ENCODE results near the gene RSBN1L. TPM values are rescaled to one million over a fixed set of nuclear protein-coding genes. Genes with fewer than 3 reads are reported as not detected.
"Not testable (repeated sequence)": the region's sequence is repeated elsewhere in the genome, so short reads cannot be mapped to it uniquely, and the experiment has no call there.

RSBN1L gene
- total RNA-seq, 5 donors from 2014 or later (not counting 1 experiment from before 2014, with no cell fraction given), result 27.1 to 35.9 (median 32.4) TPM

DNA sequence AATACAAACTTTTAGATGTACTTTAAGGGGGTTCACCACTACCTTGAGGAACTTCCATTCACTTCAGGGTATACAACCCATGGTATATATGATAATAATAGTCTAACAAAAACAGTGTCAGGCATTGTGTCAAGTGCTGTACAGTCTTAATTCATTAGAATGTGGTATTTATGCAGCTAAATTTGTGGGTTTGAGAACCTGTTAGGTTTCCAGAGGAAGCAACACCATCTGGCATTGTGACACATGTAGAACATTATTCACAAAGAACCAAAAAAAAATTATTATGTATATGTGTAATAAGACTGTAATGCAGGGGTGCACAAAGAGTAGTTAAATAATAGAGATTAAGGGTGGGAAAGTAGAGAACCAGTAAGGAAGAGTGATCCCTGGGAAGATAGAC, 75.6 kb downstream of the RSBN1L start:
- H3K9me3 ChIP-seq, result no peaks in the 10 kb centered on the region
- CTCF ChIA-PET, result interaction anchor here in 1 of 2 donors (1.5 kb wide), 1 partner anchor 9 kb away, joined by 3 read pairs; no protein-coding TSS in a partner anchor
- no peak overlapping the region for H3K27ac ChIP-seq (ENCODE audit: low read length)
- no peaks in the 10 kb centered on the region for H3K27me3 ChIP-seq (replicated peaks in 1 of 2; ENCODE audit: control insufficient read depth in 2 of 2, extremely low read depth in 1 of 2, insufficient read depth in 2 of 2, low read length in 1 of 2)
- H3K4me1 Mint-ChIP-seq, result peaks cover 3 to 7% (median 6%) of the 10 kb centered on the region in 3 donors
- no peaks in the 10 kb centered on the region for H3K4me1 ChIP-seq (ENCODE audit: control insufficient read depth in 1 of 2, extremely low read depth in 1 of 2, insufficient read depth in 2 of 2, low read length in 2 of 2)
- no peak overlapping the region for H3K27ac Mint-ChIP-seq
- no peaks in the 10 kb centered on the region for H3K9me3 Mint-ChIP-seq
- POLR2A ChIA-PET, result no interaction called here
- no peak overlapping the region for H3K4me3 ChIP-seq (ENCODE audit: control insufficient read depth in 1 of 2, extremely low read depth in 1 of 2, low read length in 1 of 2)
- ATAC-seq (replicated peaks in 1 of 4) (no peak), DNase-seq (no peak)
- peaks cover 0 to 60% of the 10 kb centered on the region in 2 donors for H3K36me3 ChIP-seq (ENCODE audit: control insufficient read depth in 2 of 2, extremely low read depth in 1 of 2, insufficient read depth in 1 of 2, low read length in 1 of 2)
- H3K27me3 Mint-ChIP-seq, result no peaks in the 10 kb centered on the region
- peaks cover 38% of the 10 kb centered on the region for H3K36me3 Mint-ChIP-seq
- no peak overlapping the region for H3K4me3 Mint-ChIP-seq

DNA sequence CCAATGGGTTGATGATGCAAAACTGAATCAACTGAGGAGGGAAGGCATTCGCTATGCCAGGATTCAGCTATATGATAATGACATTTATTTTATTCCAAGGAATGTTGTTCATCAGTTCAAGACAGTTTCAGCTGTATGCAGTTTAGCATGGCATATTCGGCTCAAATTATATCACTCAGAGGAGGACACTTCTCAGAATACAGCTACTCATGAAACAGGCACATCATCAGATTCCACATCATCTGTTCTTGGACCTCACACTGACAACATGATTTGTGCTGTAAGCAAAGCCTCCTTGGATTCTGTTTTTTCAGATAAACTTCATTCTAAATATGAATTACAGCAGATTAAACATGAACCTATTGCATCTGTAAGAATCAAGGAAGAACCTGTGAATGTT, 82.3 kb downstream of the RSBN1L start:
- Mint-ChIP-seq H3K4me3 (no peak overlapping the region), H3K27me3 (no peaks in the 10 kb centered on the region), H3K36me3 (peaks cover 58% of the 10 kb centered on the region), H3K27ac (peak overlapping the region; percentile 4 to 14), H3K9me3 (no peaks in the 10 kb centered on the region), H3K4me1 (peaks cover 0 to 11% (median 6%) of the 10 kb centered on the region in 3 donors)
- peaks cover 4 to 47% of the 10 kb centered on the region in 2 donors for H3K36me3 ChIP-seq (ENCODE audit: control insufficient read depth in 2 of 2, extremely low read depth in 1 of 2, insufficient read depth in 1 of 2, low read length in 1 of 2)
- H3K27ac ChIP-seq (ENCODE audit: low read length), result no peak overlapping the region
- ATAC-seq (replicated peaks in 1 of 4) (no peak), DNase-seq (no peak)
- ChIA-PET CTCF (no interaction called here), POLR2A (no interaction called here)
- H3K4me3 ChIP-seq (ENCODE audit: control insufficient read depth in 1 of 2, extremely low read depth in 1 of 2, low read length in 1 of 2), result no peak overlapping the region
- H3K4me1 ChIP-seq (ENCODE audit: control insufficient read depth in 1 of 2, extremely low read depth in 1 of 2, insufficient read depth in 2 of 2, low read length in 2 of 2), result no peaks in the 10 kb centered on the region
- no peaks in the 10 kb centered on the region for H3K27me3 ChIP-seq (replicated peaks in 1 of 2; ENCODE audit: control insufficient read depth in 2 of 2, extremely low read depth in 1 of 2, insufficient read depth in 2 of 2, low read length in 1 of 2)
- H3K9me3 ChIP-seq, result no peaks in the 10 kb centered on the region
- 100% methylated on average over 1 of the region's 2 CpGs for WGBS (ENCODE audit: insufficient coverage)

DNA sequence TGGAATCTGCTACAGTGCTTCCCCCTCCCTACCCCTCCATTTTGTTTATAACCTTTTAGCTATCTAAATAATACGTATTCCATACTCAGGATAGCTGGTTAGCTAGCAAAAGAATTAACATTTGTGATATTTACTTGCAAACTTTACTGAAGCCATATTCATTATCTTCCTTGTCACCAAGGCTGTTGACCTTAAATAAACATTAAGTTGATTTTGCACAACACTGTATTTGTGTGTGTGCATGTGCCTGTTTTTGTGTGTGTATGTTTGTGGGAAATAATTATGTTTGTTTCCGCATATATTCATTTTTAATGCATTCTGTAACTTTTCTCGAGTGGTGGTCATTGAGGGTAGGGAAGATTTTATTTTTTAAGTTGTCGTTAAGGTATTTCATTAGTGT, 86.1 kb downstream of the RSBN1L start:
- no peaks in the 10 kb centered on the region for H3K9me3 Mint-ChIP-seq
- no peaks in the 10 kb centered on the region for H3K9me3 ChIP-seq
- H3K27me3 ChIP-seq (replicated peaks in 1 of 2; ENCODE audit: control insufficient read depth in 2 of 2, extremely low read depth in 1 of 2, insufficient read depth in 2 of 2, low read length in 1 of 2), result no peaks in the 10 kb centered on the region
- ChIA-PET POLR2A (no interaction called here), CTCF (interaction anchor here in 1 of 2 donors (1.3 kb wide), 1 partner anchor 23 kb away, joined by 3 read pairs; no protein-coding TSS in a partner anchor)
- ATAC-seq (replicated peaks in 1 of 4) (no peak), DNase-seq (no peak)
- H3K27ac Mint-ChIP-seq, result no peak overlapping the region
- H3K27ac ChIP-seq (ENCODE audit: low read length), result no peak overlapping the region
- peaks cover 0 to 8% (median 0%) of the 10 kb centered on the region in 3 donors for H3K4me1 Mint-ChIP-seq
- H3K36me3 Mint-ChIP-seq, result peaks cover 48% of the 10 kb centered on the region
- H3K4me3 Mint-ChIP-seq, result no peak overlapping the region
- H3K36me3 ChIP-seq (ENCODE audit: control insufficient read depth in 2 of 2, extremely low read depth in 1 of 2, insufficient read depth in 1 of 2, low read length in 1 of 2), result peaks cover 10 to 27% of the 10 kb centered on the region in 2 donors
- whole genome bisulfite sequencing (ENCODE audit: insufficient coverage), result no CpG with 5 or more reads among the region's 4 CpGs
- H3K4me1 ChIP-seq (ENCODE audit: control insufficient read depth in 1 of 2, extremely low read depth in 1 of 2, insufficient read depth in 2 of 2, low read length in 2 of 2), result no peaks in the 10 kb centered on the region
- H3K4me3 ChIP-seq (ENCODE audit: control insufficient read depth in 1 of 2, extremely low read depth in 1 of 2, low read length in 1 of 2), result no peak overlapping the region
- H3K27me3 Mint-ChIP-seq, result no peaks in the 10 kb centered on the region

DNA sequence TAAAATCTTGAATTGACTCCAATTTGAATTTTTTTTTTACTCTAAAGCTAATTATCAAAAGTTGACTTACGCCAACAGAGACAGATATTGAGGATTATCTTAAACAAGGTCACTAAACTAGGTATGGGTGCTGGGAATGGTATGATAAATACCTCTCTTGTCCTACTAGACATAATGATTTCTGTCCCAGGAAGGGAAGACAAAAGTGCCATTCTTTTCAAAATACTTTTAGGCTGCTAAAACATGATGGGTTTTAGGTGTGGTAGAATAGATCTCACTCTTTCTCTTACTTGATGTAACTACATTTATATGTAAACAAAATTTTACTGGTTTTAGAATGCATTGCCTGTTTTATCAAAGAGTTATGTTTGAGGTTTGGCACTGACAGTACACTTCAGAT, 86.9 kb downstream of the RSBN1L start:
- no peak overlapping the region for H3K27ac ChIP-seq (ENCODE audit: low read length)
- ChIA-PET POLR2A (no interaction called here), CTCF (interaction anchor here in 1 of 2 donors (1.3 kb wide), 1 partner anchor 24 kb away, joined by 3 read pairs; no protein-coding TSS in a partner anchor)
- no peaks in the 10 kb centered on the region for H3K4me1 ChIP-seq (ENCODE audit: control insufficient read depth in 1 of 2, extremely low read depth in 1 of 2, insufficient read depth in 2 of 2, low read length in 2 of 2)
- Mint-ChIP-seq H3K9me3 (no peaks in the 10 kb centered on the region), H3K4me3 (no peak overlapping the region), H3K4me1 (peaks cover 0 to 8% (median 0%) of the 10 kb centered on the region in 3 donors), H3K27me3 (no peaks in the 10 kb centered on the region), H3K36me3 (peaks cover 44% of the 10 kb centered on the region), H3K27ac (peak overlapping the region; percentile 23 to 39)
- H3K36me3 ChIP-seq (ENCODE audit: control insufficient read depth in 2 of 2, extremely low read depth in 1 of 2, insufficient read depth in 1 of 2, low read length in 1 of 2), result peaks cover 10 to 27% of the 10 kb centered on the region in 2 donors
- no peak for ATAC-seq (replicated peaks in 1 of 4)
- no peak for DNase-seq
- H3K27me3 ChIP-seq (replicated peaks in 1 of 2; ENCODE audit: control insufficient read depth in 2 of 2, extremely low read depth in 1 of 2, insufficient read depth in 2 of 2, low read length in 1 of 2), result no peaks in the 10 kb centered on the region
- H3K9me3 ChIP-seq, result no peaks in the 10 kb centered on the region
- WGBS (ENCODE audit: insufficient coverage), result no CpG with 5 or more reads among the region's 1 CpG
- H3K4me3 ChIP-seq (ENCODE audit: control insufficient read depth in 1 of 2, extremely low read depth in 1 of 2, low read length in 1 of 2), result no peak overlapping the region

DNA sequence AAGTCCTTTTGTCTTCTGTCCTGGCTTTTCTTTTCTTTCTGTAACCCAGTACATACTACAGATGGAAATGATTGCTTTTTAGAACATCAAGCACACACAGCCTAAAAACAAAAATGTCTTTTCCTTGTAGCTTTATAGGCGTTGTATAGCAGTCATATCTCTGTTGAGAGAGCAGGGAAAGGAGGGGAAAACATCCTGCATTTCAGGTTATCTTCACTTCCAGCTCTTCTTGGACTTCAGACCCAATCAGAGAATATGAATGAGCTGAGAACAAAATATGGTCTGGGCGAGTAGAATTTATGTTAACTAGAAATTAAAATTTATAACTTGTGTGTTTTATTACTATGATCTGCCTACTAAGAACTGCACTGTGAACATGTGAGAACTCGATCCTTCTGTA, 87.3 kb downstream of the RSBN1L start:
- no peaks in the 10 kb centered on the region for H3K4me1 ChIP-seq (ENCODE audit: control insufficient read depth in 1 of 2, extremely low read depth in 1 of 2, insufficient read depth in 2 of 2, low read length in 2 of 2)
- DNase-seq (no peak), ATAC-seq (replicated peaks in 1 of 4) (no peak)
- WGBS (ENCODE audit: insufficient coverage), result no CpG with 5 or more reads among the region's 3 CpGs
- H3K27me3 ChIP-seq (replicated peaks in 1 of 2; ENCODE audit: control insufficient read depth in 2 of 2, extremely low read depth in 1 of 2, insufficient read depth in 2 of 2, low read length in 1 of 2), result no peaks in the 10 kb centered on the region
- H3K36me3 Mint-ChIP-seq, result peaks cover 39% of the 10 kb centered on the region
- H3K4me3 Mint-ChIP-seq, result no peak overlapping the region
- no peaks in the 10 kb centered on the region for H3K9me3 ChIP-seq
- ChIA-PET CTCF (interaction anchor here in 1 of 2 donors (1.3 kb wide), 1 partner anchor 24 kb away, joined by 3 read pairs; no protein-coding TSS in a partner anchor), POLR2A (no interaction called here)
- H3K27ac ChIP-seq (ENCODE audit: low read length), result no peak overlapping the region
- peaks cover 7 to 23% of the 10 kb centered on the region in 2 donors for H3K36me3 ChIP-seq (ENCODE audit: control insufficient read depth in 2 of 2, extremely low read depth in 1 of 2, insufficient read depth in 1 of 2, low read length in 1 of 2)
- peak overlapping the region; percentile 23 to 39 for H3K27ac Mint-ChIP-seq
- peaks cover 0 to 8% (median 0%) of the 10 kb centered on the region in 3 donors for H3K4me1 Mint-ChIP-seq
- H3K27me3 Mint-ChIP-seq, result no peaks in the 10 kb centered on the region
- no peak overlapping the region for H3K4me3 ChIP-seq (ENCODE audit: control insufficient read depth in 1 of 2, extremely low read depth in 1 of 2, low read length in 1 of 2)
- H3K9me3 Mint-ChIP-seq, result no peaks in the 10 kb centered on the region

DNA sequence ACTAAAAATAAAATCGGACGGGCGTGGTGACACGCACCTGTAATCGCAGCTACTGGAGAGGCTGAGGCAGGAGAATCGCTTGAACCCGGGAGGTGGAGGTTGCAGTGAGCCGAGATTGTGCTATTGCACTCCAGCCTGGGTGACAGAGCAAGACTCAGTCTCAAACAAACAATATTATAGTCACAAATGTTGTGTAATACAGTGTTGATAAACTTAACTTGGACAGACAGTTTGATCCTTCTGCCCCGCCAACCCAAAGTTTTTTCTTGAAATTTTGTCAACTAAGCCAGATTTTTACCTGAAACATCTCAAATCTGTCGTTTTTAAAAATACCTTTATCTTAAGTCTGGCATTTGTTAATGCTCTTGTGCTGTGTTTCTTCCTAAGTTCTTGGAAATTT, 88.2 kb downstream of the RSBN1L start:
- peaks cover 6 to 19% of the 10 kb centered on the region in 2 donors for H3K36me3 ChIP-seq (ENCODE audit: control insufficient read depth in 2 of 2, extremely low read depth in 1 of 2, insufficient read depth in 1 of 2, low read length in 1 of 2)
- WGBS (ENCODE audit: insufficient coverage), result 90% methylated on average over 4 of the region's 10 CpGs
- H3K4me3 Mint-ChIP-seq; POLR2A ChIA-PET; H3K9me3 Mint-ChIP-seq; H3K27ac Mint-ChIP-seq; H3K27ac ChIP-seq (ENCODE audit: low read length); CTCF ChIA-PET; H3K27me3 Mint-ChIP-seq; H3K4me3 ChIP-seq (ENCODE audit: control insufficient read depth in 1 of 2, extremely low read depth in 1 of 2, low read length in 1 of 2); H3K4me1 ChIP-seq (ENCODE audit: control insufficient read depth in 1 of 2, extremely low read depth in 1 of 2, insufficient read depth in 2 of 2, low read length in 2 of 2); DNase-seq; H3K27me3 ChIP-seq (replicated peaks in 1 of 2; ENCODE audit: control insufficient read depth in 2 of 2, extremely low read depth in 1 of 2, insufficient read depth in 2 of 2, low read length in 1 of 2); ATAC-seq (replicated peaks in 1 of 4); H3K9me3 ChIP-seq: not testable (repeated sequence)
- peaks cover 0 to 11% (median 0%) of the 10 kb centered on the region in 3 donors for H3K4me1 Mint-ChIP-seq
- H3K36me3 Mint-ChIP-seq, result peaks cover 36% of the 10 kb centered on the region

DNA sequence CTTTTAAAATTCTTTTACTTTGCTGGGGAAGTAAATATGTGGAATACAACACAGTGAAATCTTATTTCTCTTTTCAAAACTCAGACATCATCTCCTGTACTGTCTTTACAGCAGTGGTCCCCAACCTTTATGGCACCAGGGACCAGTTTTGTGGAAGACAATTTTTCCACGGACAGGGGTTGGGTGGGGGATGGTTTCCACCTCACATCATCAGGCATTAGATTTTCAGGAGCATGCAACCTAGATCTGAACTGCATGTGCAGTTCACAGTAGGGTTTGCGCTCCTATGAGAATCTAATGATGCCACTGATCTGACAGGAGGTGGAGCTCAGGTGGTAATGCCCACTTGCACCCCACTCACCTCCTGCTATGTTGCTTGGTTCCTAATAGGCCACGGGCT, 89.8 kb downstream of the RSBN1L start:
- Histone ChIP-seq H3K36me3 (ENCODE audit: control insufficient read depth in 2 of 2, extremely low read depth in 1 of 2, insufficient read depth in 1 of 2, low read length in 1 of 2) (peaks cover 6 to 9% of the 10 kb centered on the region in 2 donors), H3K27me3 (replicated peaks in 1 of 2; ENCODE audit: control insufficient read depth in 2 of 2, extremely low read depth in 1 of 2, insufficient read depth in 2 of 2, low read length in 1 of 2) (no peaks in the 10 kb centered on the region), H3K4me1 (ENCODE audit: control insufficient read depth in 1 of 2, extremely low read depth in 1 of 2, insufficient read depth in 2 of 2, low read length in 2 of 2) (no peaks in the 10 kb centered on the region), H3K27ac (ENCODE audit: low read length) (no peak overlapping the region), H3K9me3 (no peaks in the 10 kb centered on the region), H3K4me3 (ENCODE audit: control insufficient read depth in 1 of 2, extremely low read depth in 1 of 2, low read length in 1 of 2) (no peak overlapping the region)
- Mint-ChIP-seq H3K9me3 (no peaks in the 10 kb centered on the region), H3K27ac (peak overlapping the region in 1 of 2 donors; percentile 22), H3K4me3 (no peak overlapping the region), H3K4me1 (peaks cover 0 to 6% (median 0%) of the 10 kb centered on the region in 3 donors), H3K36me3 (peaks cover 28% of the 10 kb centered on the region), H3K27me3 (no peaks in the 10 kb centered on the region)
- ATAC-seq (replicated peaks in 1 of 4) (no peak), DNase-seq (no peak)
- CTCF ChIA-PET, result no interaction called here
- POLR2A ChIA-PET, result interaction anchor here in 1 of 2 donors (0.6 kb wide), 1 partner anchor 311 kb away, joined by 3 read pairs; no protein-coding TSS in a partner anchor
- 100% methylated on average over 1 of the region's 3 CpGs for WGBS (ENCODE audit: insufficient coverage)

All from T-cell (primary cell).